ENCODE measurements around the gene CREB3L1. TPM values are rescaled to one million over a fixed set of nuclear protein-coding genes. Genes with fewer than 3 reads are reported as not detected.

CREB3L1 gene
- total RNA-seq, 1 experiment from 2014 or later: 3.3 TPM

DNA sequence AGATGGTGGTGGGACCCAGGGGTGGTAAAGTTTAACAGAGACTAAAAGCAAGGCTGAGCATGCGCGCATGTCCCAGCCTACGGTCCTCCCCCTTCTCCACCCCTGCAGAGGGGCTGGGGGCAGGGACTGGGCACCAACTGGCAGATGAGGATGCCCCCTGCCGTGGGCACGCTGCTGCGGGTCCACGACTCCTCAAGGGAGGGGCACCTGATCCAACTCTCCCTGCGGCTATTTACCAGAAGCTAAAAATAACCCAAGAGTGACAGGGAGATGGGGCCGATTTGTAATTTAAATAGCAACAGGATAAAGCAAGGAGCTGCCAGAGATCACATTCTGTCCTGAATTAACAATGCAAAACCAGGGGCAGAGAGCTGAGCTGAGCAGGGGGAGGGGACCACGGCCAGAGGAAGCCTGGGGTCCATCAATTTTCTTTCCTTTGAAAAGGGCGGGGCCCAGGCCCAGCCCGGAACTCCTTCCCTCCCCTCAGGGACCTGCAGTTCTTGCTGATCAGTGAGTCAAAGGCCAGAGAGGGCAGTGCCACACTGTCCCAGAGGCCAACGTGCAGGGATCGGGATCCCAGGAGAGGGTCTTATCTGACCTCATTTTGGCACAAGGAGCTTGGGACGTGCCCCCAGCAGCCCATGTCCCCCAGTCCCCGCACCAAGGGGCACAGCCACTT, 61.7 kb downstream of the CREB3L1 start:
- Histone ChIP-seq H2BK5ac (ENCODE audit: insufficient read length, low read length) (peak overlapping the region; percentile 6), H3K4ac (ENCODE audit: low read depth, low read length) (no peak overlapping the region), H3K14ac (ENCODE audit: insufficient read depth, low read length) (peak overlapping the region; percentile 67), H3K18ac (ENCODE audit: insufficient read length, low read depth, low read length) (peak overlapping the region; percentile 35), H3K9ac (ENCODE audit: extremely low read depth, insufficient read length, low read length) (no peak overlapping the region), H3K79me2 (ENCODE audit: insufficient read depth, low read length) (no peaks in the 10 kb centered on the region), H2BK120ac (ENCODE audit: low read depth, low read length, poor library complexity, severe bottlenecking) (no peak overlapping the region), H3K27ac (ENCODE audit: insufficient read length, low read depth, low read length) (peak overlapping the region; percentile 53), H3K4me1 (ENCODE audit: insufficient read depth, low read length) (peaks cover 38% of the 10 kb centered on the region), H3K27me3 (ENCODE audit: insufficient read depth, low read length) (peaks cover 4% of the 10 kb centered on the region; the same call in 1 of the 2 replicates), H4K8ac (replicated peaks; ENCODE audit: insufficient read length, low read depth, low read length) (no peak overlapping the region), H3K23ac (ENCODE audit: insufficient read length, low read depth, low read length) (no peak overlapping the region), H3T11ph (ENCODE audit: low read length) (no peak overlapping the region), H3K23me2 (ENCODE audit: insufficient read length, low read depth, low read length, poor library complexity, severe bottlenecking) (no peaks in the 10 kb centered on the region), H4K20me1 (ENCODE audit: control insufficient read depth, insufficient read depth, insufficient read length) (no peaks in the 10 kb centered on the region), H2BK12ac (ENCODE audit: insufficient read length, low read depth, low read length) (no peak overlapping the region), H2AK5ac (ENCODE audit: insufficient read length, low read length) (no peak overlapping the region), H3K9me3 (ENCODE audit: control insufficient read depth, low read depth, low read length) (no peaks in the 10 kb centered on the region), H2AFZ (ENCODE audit: low read length) (no peak overlapping the region), H4K91ac (ENCODE audit: insufficient read length, low read depth, low read length) (no peak overlapping the region), H3K79me1 (ENCODE audit: insufficient read depth, low read depth, low read length, poor library complexity, severe bottlenecking) (no peaks in the 10 kb centered on the region), H3K4me2 (ENCODE audit: insufficient read depth, insufficient read length, low read length) (peak overlapping the region; percentile 17), H2BK20ac (ENCODE audit: low read depth, low read length, poor library complexity, severe bottlenecking) (no peak overlapping the region), H3K56ac (ENCODE audit: insufficient read length, low read depth, low read length) (no peak overlapping the region), H2BK15ac (ENCODE audit: low read depth, low read length) (no peak overlapping the region), H4K5ac (ENCODE audit: insufficient read length, low read depth, low read length) (no peak overlapping the region)
- TF ChIP-seq, protein P1, sequence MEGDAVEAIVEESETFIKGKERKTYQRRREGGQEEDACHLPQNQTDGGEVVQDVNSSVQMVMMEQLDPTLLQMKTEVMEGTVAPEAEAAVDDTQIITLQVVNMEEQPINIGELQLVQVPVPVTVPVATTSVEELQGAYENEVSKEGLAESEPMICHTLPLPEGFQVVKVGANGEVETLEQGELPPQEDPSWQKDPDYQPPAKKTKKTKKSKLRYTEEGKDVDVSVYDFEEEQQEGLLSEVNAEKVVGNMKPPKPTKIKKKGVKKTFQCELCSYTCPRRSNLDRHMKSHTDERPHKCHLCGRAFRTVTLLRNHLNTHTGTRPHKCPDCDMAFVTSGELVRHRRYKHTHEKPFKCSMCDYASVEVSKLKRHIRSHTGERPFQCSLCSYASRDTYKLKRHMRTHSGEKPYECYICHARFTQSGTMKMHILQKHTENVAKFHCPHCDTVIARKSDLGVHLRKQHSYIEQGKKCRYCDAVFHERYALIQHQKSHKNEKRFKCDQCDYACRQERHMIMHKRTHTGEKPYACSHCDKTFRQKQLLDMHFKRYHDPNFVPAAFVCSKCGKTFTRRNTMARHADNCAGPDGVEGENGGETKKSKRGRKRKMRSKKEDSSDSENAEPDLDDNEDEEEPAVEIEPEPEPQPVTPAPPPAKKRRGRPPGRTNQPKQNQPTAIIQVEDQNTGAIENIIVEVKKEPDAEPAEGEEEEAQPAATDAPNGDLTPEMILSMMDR (conservative IDR thresholded peaks at IDR 0.05): no peak
- Mint-ChIP-seq H3K27me3 (ENCODE audit: low read depth) (peaks cover 16% of the 10 kb centered on the region), H3K4me1 (peaks cover 81 to 96% of the 10 kb centered on the region in 2 experiments), H3K27ac (peak overlapping the region; percentile 90 to 98 (median 98)), H3K9me3 (no peaks in the 10 kb centered on the region), H3K4me3 (peak overlapping the region; percentile 45 to 74), H3K36me3 (ENCODE audit: insufficient read depth in 1 of 3, low read depth in 3 of 3) (no peaks in the 10 kb centered on the region; a peak in 1 of 7 replicates)
- WGBS (ENCODE audit: extremely low coverage, insufficient read length, low lambda C conversion rate): no CpG with 5 or more reads among the region's 16 CpGs
- peak; percentile 96 for DNase-seq
